H1 (cell line): ENCODE measurements around the gene MVK. TPM values are rescaled to one million over a fixed set of nuclear protein-coding genes. Genes with fewer than 3 reads are reported as not detected.

Experiments
- CTCF ChIA-PET: fragments of 300-600 bp; sonication (Branson Sonifier 250); formaldehyde crosslinking; loops from one replicate; lab custom pipeline; 2021; ENCODE audit not compliant: partially characterized antibody; lab: Charles Lee
- POLR2A ChIA-PET: fragments of 300-600 bp; sonication (Branson Sonifier 250); formaldehyde crosslinking; loops from one replicate; lab custom pipeline; 2021; ENCODE audit warnings: inconsistent platforms; ENCODE audit not compliant: partially characterized antibody; lab: Charles Lee
- DNase-seq, 2 experiments: peaks; one replicate each; pipeline versions ENCODE4 v3.0.0 to v3.0.0-alpha.2; 2010 to 2022; ENCODE audit warnings: low spot score in 2 of 2, low read depth in 1 of 2, mixed read lengths in 1 of 2
- FAIRE-seq: peaks from 2 replicates; lab custom pipeline; 2011; peaks lifted over from hg19 to GRCh38; lab: Jason Lieb, UNC
- H2AFZ ChIP-seq: 2 replicates; pipeline ENCODE4 v1.8.1; 2012; ENCODE audit warnings: low read length, inconsistent platforms
- H2AK5ac ChIP-seq: 2 replicates; pipeline ENCODE4 v1.6.1; 2013; ENCODE audit warnings: low read depth, low read length
- H2BK120ac ChIP-seq: replicated peaks from 2 replicates; pipeline ENCODE3; 2013; ENCODE audit warnings: low read depth, low read length, inconsistent platforms
- H2BK12ac ChIP-seq: 2 replicates; pipeline ENCODE4 v1.6.1; 2013; ENCODE audit warnings: low read depth, low read length
- H2BK15ac ChIP-seq: 2 replicates; pipeline ENCODE4 v1.6.1; 2013; ENCODE audit warnings: low read length
- H2BK20ac ChIP-seq: 2 replicates; pipeline ENCODE4 v1.6.1; 2013; ENCODE audit warnings: low read length
- H2BK5ac ChIP-seq: 2 replicates; pipeline ENCODE4 v1.6.1; 2013; ENCODE audit warnings: low read depth, low read length
- H3K14ac ChIP-seq: 2 replicates; pipeline ENCODE4 v1.6.1; 2013; ENCODE audit warnings: inconsistent platforms; ENCODE audit not compliant: insufficient read length
- H3K18ac ChIP-seq: 2 replicates; pipeline ENCODE4 v1.6.1; 2013; ENCODE audit warnings: low read length; ENCODE audit errors: extremely low read depth
- H3K23ac ChIP-seq: 2 replicates; pipeline ENCODE4 v1.6.1; 2013; ENCODE audit warnings: inconsistent platforms; ENCODE audit not compliant: insufficient read length
- H3K23me2 ChIP-seq: 2 replicates; pipeline ENCODE4 v1.6.1; 2013; ENCODE audit warnings: low read depth, low read length
- H3K27ac ChIP-seq: 2 replicates; pipeline ENCODE4 v1.6.1; 2011; ENCODE audit warnings: low read depth, low read length, inconsistent platforms
- H3K27me3 ChIP-seq, 4 experiments: replicated peaks in 1 of 4; 1 replicate in 1 of 4; 2 replicates in 3 of 4; pipeline versions ENCODE4 v1.6.1 to v1.8.1; 2011 to 2013; ENCODE audit warnings: low read length in 3 of 4, mild to moderate bottlenecking in 3 of 4, inconsistent platforms in 2 of 4, mixed read lengths in 2 of 4, moderate library complexity in 1 of 4; ENCODE audit not compliant: control insufficient read depth in 3 of 4, insufficient read depth in 3 of 4; ENCODE audit errors: extremely low read depth in 1 of 4
- H3K36me3 ChIP-seq, 4 experiments: 2 replicates each; pipeline versions ENCODE4 v1.6.1 to v1.8.1; 2011 to 2013; ENCODE audit warnings: mild to moderate bottlenecking in 4 of 4, low read length in 3 of 4, moderate library complexity in 2 of 4, control low read depth in 1 of 4, inconsistent platforms in 1 of 4; ENCODE audit not compliant: insufficient read depth in 4 of 4, control insufficient read depth in 2 of 4
- H3K4ac ChIP-seq: replicated peaks from 2 replicates; pipeline ENCODE3; 2013; ENCODE audit warnings: low read length, low read depth, mixed read lengths, inconsistent platforms; ENCODE audit not compliant: insufficient read length
- H3K4me1 ChIP-seq, 4 experiments: replicated peaks in 1 of 4; 1 replicate in 1 of 4; 2 replicates in 3 of 4; pipeline versions ENCODE4 v1.6.1 to v1.8.1; 2011 to 2013; ENCODE audit warnings: low read length in 3 of 4, inconsistent platforms in 2 of 4, mixed read lengths in 1 of 4; ENCODE audit not compliant: insufficient read depth in 4 of 4, control insufficient read depth in 3 of 4
- H3K4me2 ChIP-seq, 2 experiments: 2 replicates each; pipeline versions ENCODE4 v1.6.1 to v1.8.1; 2011 to 2013; ENCODE audit warnings: low read depth in 2 of 2, low read length in 2 of 2, control low read depth in 1 of 2, inconsistent platforms in 1 of 2, mild to moderate bottlenecking in 1 of 2; ENCODE audit not compliant: insufficient read depth in 1 of 2
- H3K4me3 ChIP-seq, 4 experiments: fragments of 200-600, 300-600 bp in 1 of 4; sonication (generic), shearing (Covaris generic), sonication (Bioruptor Twin) in 1 of 4; 2 replicates each; pipeline versions ENCODE4 v1.5.1 to v1.8.1; 2011 to 2016; ENCODE audit warnings: low read length in 4 of 4, low read depth in 3 of 4, control low read depth in 2 of 4, inconsistent platforms in 2 of 4, mild to moderate bottlenecking in 2 of 4, mixed read lengths in 1 of 4, moderate library complexity in 1 of 4; ENCODE audit not compliant: insufficient read depth in 2 of 4; ENCODE audit errors: extremely low read depth in 1 of 4
- H3K56ac ChIP-seq: replicated peaks from 2 replicates; pipeline ENCODE3; 2013; ENCODE audit warnings: low read depth, mild to moderate bottlenecking, mixed read lengths, low read length, inconsistent platforms; ENCODE audit not compliant: insufficient read length
- H3K79me1 ChIP-seq: 2 replicates; pipeline ENCODE4 v1.6.1; 2013; ENCODE audit warnings: low read depth, low read length, control low read depth
- H3K79me2 ChIP-seq, 2 experiments: 2 replicates each; pipeline versions ENCODE4 v1.6.1 to v1.8.1; 2012 to 2013; ENCODE audit warnings: low read length in 2 of 2, mild to moderate bottlenecking in 2 of 2, inconsistent platforms in 1 of 2; ENCODE audit not compliant: insufficient read depth in 2 of 2, control insufficient read depth in 1 of 2
- H3K9ac ChIP-seq, 4 experiments: replicated peaks in 1 of 4; 1 replicate in 1 of 4; 2 replicates in 3 of 4; pipeline versions ENCODE4 v1.6.1 to v1.8.1; 2011 to 2013; ENCODE audit warnings: low read depth in 3 of 4, low read length in 3 of 4, control low read depth in 2 of 4, mild to moderate bottlenecking in 2 of 4, moderate library complexity in 2 of 4, inconsistent platforms in 1 of 4; ENCODE audit errors: extremely low read depth in 1 of 4
- H3K9me3 ChIP-seq, 2 experiments: 2 replicates each; pipeline versions ENCODE4 v1.6.1 to v1.8.1; 2012 to 2013; ENCODE audit warnings: mild to moderate bottlenecking in 2 of 2, moderate library complexity in 2 of 2, control low read depth in 1 of 2, inconsistent platforms in 1 of 2, low read depth in 1 of 2, low read length in 1 of 2, mixed read lengths in 1 of 2; ENCODE audit not compliant: insufficient read depth in 2 of 2
- H4K20me1 ChIP-seq, 2 experiments: replicated peaks in 1 of 2; 2 replicates each; pipeline versions ENCODE3 to v1.8.1; 2011 to 2013; ENCODE audit warnings: inconsistent platforms in 2 of 2, low read length in 2 of 2, mild to moderate bottlenecking in 1 of 2; ENCODE audit not compliant: insufficient read depth in 2 of 2, control insufficient read depth in 1 of 2
- H4K5ac ChIP-seq: 2 replicates; pipeline ENCODE4 v1.6.1; 2013; ENCODE audit warnings: low read length, low read depth, mixed read lengths, inconsistent platforms; ENCODE audit not compliant: insufficient read length
- H4K8ac ChIP-seq: 2 replicates; pipeline ENCODE4 v1.8.0; 2013; ENCODE audit warnings: mild to moderate bottlenecking, moderate library complexity, low read length, inconsistent platforms; ENCODE audit not compliant: insufficient read depth; ENCODE audit errors: extremely low read depth
- H4K91ac ChIP-seq: replicated peaks from 2 replicates; pipeline ENCODE3; 2013; ENCODE audit warnings: low read length, mixed read lengths, inconsistent platforms; ENCODE audit not compliant: insufficient read length
- ASH2L ChIP-seq: fragments of 200-600, 300-600 bp; sonication (generic); IDR thresholded peaks from one replicate; pipeline ENCODE4 v1.7.1; 2017; ENCODE audit warnings: low read length
- BACH1 ChIP-seq: IDR thresholded peaks from 2 replicates; pipeline ENCODE4 v1.6.1; 2012; ENCODE audit warnings: low read length, improper control_type of control experiment
- EGR1 ChIP-seq: IDR thresholded peaks from 2 replicates; pipeline ENCODE4 v1.6.1; 2011; ENCODE audit warnings: low read depth, low read length, borderline replicate concordance
- JUN ChIP-seq: IDR thresholded peaks from 2 replicates; pipeline ENCODE4 v1.6.1; 2011; ENCODE audit warnings: low read depth, mild to moderate bottlenecking, improper control_type of control experiment, low read length
- KDM4A ChIP-seq: IDR thresholded peaks from one replicate; pipeline ENCODE4 v1.7.1; 2012; ENCODE audit warnings: low read depth, mild to moderate bottlenecking, moderate library complexity, low read length, inconsistent platforms; ENCODE audit not compliant: severe bottlenecking
- KDM5A ChIP-seq: fragments of 200-600 bp; IDR thresholded peaks from 2 replicates; pipeline ENCODE4 v1.7.1; 2012; ENCODE audit warnings: mild to moderate bottlenecking, low read length, inconsistent platforms, mixed read lengths
- RAD21 ChIP-seq, 2 experiments: IDR thresholded peaks in 1 of 2; conservative IDR thresholded peaks in 1 of 2; 2 replicates each; pipeline ENCODE4 v1.6.1; 2011; ENCODE audit warnings: low read depth in 2 of 2, low read length in 2 of 2, improper control_type of control experiment in 1 of 2, inconsistent platforms in 1 of 2, mild to moderate bottlenecking in 1 of 2, moderate library complexity in 1 of 2
- RNF2 ChIP-seq: fragments of 200-900, 300-1000 bp; sonication (generic); IDR thresholded peaks from 2 replicates; pipeline ENCODE4 v1.7.1; 2016; ENCODE audit warnings: borderline replicate concordance, low read depth, mild to moderate bottlenecking, antibody characterized with exemption, low read length; ENCODE audit not compliant: poor library complexity, severe bottlenecking; ENCODE audit errors: missing control alignments
- RXRA ChIP-seq: IDR thresholded peaks from 2 replicates; pipeline ENCODE4 v1.6.1; 2011; ENCODE audit warnings: low read depth, mild to moderate bottlenecking, low read length, moderate library complexity; ENCODE audit not compliant: insufficient read depth
- SIRT6 ChIP-seq: IDR thresholded peaks from one replicate; pipeline ENCODE4 v1.7.1; 2012; ENCODE audit warnings: low read length, inconsistent platforms
- WGBS, 2 experiments: shearing (Covaris generic) in 1 of 2; methylation state at CpG; one replicate each; pipeline versions ENCODE4 v1.1.6 to v1.1.7; 2013 to 2015; ENCODE audit warnings: low lambda C conversion rate in 2 of 2, mixed read lengths in 2 of 2, inconsistent platforms in 1 of 2, low coverage in 1 of 2, missing lambda C conversion rate in 1 of 2; ENCODE audit not compliant: insufficient replicate concordance in 2 of 2, insufficient coverage in 1 of 2, insufficient read length in 1 of 2; ENCODE audit errors: extremely low coverage in 1 of 2, missing lambda C conversion rate in 1 of 2; 5-methylcytosine and 5-hydroxymethylcytosine counted together
- polyA plus RNA-seq, 7 experiments: library from polyadenylated mRNA; depleted of rRNA in 3 of 7; stranded (reverse) in 5 of 7; unstranded in 2 of 7; fragments of >200 nt in 5 of 7; fragments of 200-250 nt in 2 of 7; gene quantifications; 1 replicate in 5 of 7; 2 replicates in 1 of 7; 4 replicates in 1 of 7; pipeline versions ENCODE4 v1.2.1 to v1.2.3, GENCODE V29; 2011 to 2013; ENCODE audit warnings: missing spikeins in 2 of 7, mixed read lengths in 2 of 7
- total RNA-seq: library from RNA; stranded (reverse); fragmentation: NEBNext Ultra II Directional; extraction: Animal tissue kit (Norgen Biotek cat#: 25700); gene quantifications from 2 replicates; pipeline ENCODE4 v1.2.1, GENCODE V29; 2021

MVK gene
- total and polyA plus RNA-seq, 2 of the 8 experiments (the other 6 are each of a cell fraction or from before 2014, with no cell fraction given), result 15.7 to 20.9 TPM

DNA sequence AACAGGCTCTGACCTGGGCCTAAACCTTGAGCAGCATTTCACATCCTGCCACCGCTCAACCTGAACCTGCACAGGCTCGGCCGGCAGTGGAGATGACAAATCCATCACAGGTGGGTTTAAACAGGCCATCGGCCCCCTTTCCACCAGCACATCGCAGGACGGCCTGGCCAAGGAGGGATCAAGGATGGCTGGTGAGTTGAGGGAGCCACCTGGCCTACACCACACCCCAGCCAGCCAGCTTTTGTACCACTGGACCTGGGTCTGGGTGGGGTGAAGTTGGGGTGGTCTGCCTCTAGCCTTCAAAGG lies 14.4 kb upstream of the MVK start:
- H2AK5ac ChIP-seq, result no peak overlapping the region
- H4K5ac ChIP-seq, result no peak overlapping the region
- H3K23ac ChIP-seq, result no peak overlapping the region
- no peaks in the 10 kb centered on the region for H3K79me2 ChIP-seq
- no peak overlapping the region for H3K27ac ChIP-seq
- no peak overlapping the region for H3K56ac ChIP-seq
- DNase-seq (no peak), FAIRE-seq (no peak)
- no peak overlapping the region for H3K4me3 ChIP-seq
- H2BK15ac ChIP-seq, result no peak overlapping the region
- no peak overlapping the region for H2BK20ac ChIP-seq
- H4K91ac ChIP-seq, result no peak overlapping the region
- H3K4me2 ChIP-seq, result no peak overlapping the region
- H3K23me2 ChIP-seq, result no peaks in the 10 kb centered on the region
- H2BK120ac ChIP-seq, result no peak overlapping the region
- H3K79me1 ChIP-seq, result no peaks in the 10 kb centered on the region
- no peak overlapping the region for H3K4ac ChIP-seq
- no peak overlapping the region for H3K9ac ChIP-seq
- ChIA-PET POLR2A (interaction anchor here (0.9 to 2.7 kb wide), 3 partner anchors 10 to 16 kb away, joined by 3 to 11 read pairs (median 3); partner anchors contain the start of genes MMAB and MVK), CTCF (interaction anchor here (0.9 to 1.0 kb wide), 2 partner anchors 15 to 124 kb away, joined by 3 read pairs; no protein-coding TSS in a partner anchor)
- no peak overlapping the region; the same call in 1 of the 2 replicates for H4K8ac ChIP-seq
- no peaks in the 10 kb centered on the region for H4K20me1 ChIP-seq
- H2BK12ac ChIP-seq, result 0 out of 2 replicates have a peak overlapping the region, but pooled peaks have one; percentile 27
- H3K27me3 ChIP-seq, result no peaks in the 10 kb centered on the region
- TF ChIP-seq SIRT6 (no peak), RXRA (no peak), ASH2L (no peak), JUN (no peak), RAD21 (IDR thresholded peaks at IDR 0.05 in 1 of 2, conservative IDR thresholded peaks at IDR 0.05 in 1 of 2; ENCODE audit: low read depth in 2 of 2, low read length in 2 of 2) (no peak), BACH1 (no peak), KDM5A (no peak), EGR1 (no peak), KDM4A (no peak), RNF2 (no peak)
- H2BK5ac ChIP-seq, result no peak overlapping the region
- 92% methylated on average over 6 of the region's 6 CpGs; no CpG with 5 or more reads in 1 of the 2 experiments for WGBS, 2 experiments
- H3K36me3 ChIP-seq, result peaks cover 0 to 13% (median 0%) of the 10 kb centered on the region in 4 experiments; a peak in 4 of 8 replicates
- no peak overlapping the region for H2AFZ ChIP-seq
- H3K4me1 ChIP-seq, result peaks cover 0 to 4% (median 0%) of the 10 kb centered on the region in 4 experiments; a peak in 2 of 7 replicates
- no peak overlapping the region for H3K14ac ChIP-seq
- H3K18ac ChIP-seq, result no peak overlapping the region
- no peaks in the 10 kb centered on the region for H3K9me3 ChIP-seq
